ENCODE measurements around the gene NPAS3.

- TF ChIP-seq, protein P1, sequence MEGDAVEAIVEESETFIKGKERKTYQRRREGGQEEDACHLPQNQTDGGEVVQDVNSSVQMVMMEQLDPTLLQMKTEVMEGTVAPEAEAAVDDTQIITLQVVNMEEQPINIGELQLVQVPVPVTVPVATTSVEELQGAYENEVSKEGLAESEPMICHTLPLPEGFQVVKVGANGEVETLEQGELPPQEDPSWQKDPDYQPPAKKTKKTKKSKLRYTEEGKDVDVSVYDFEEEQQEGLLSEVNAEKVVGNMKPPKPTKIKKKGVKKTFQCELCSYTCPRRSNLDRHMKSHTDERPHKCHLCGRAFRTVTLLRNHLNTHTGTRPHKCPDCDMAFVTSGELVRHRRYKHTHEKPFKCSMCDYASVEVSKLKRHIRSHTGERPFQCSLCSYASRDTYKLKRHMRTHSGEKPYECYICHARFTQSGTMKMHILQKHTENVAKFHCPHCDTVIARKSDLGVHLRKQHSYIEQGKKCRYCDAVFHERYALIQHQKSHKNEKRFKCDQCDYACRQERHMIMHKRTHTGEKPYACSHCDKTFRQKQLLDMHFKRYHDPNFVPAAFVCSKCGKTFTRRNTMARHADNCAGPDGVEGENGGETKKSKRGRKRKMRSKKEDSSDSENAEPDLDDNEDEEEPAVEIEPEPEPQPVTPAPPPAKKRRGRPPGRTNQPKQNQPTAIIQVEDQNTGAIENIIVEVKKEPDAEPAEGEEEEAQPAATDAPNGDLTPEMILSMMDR (IDR thresholded peaks at IDR 0.05; ENCODE audit: borderline replicate concordance, extremely low read depth, low read length, poor library complexity, severe bottlenecking), result no peak
- no peak for TF ChIP-seq EZH2 (IDR thresholded peaks at IDR 0.05; ENCODE audit: borderline replicate concordance, low read depth, low read length, severe bottlenecking)
Observed at GRCh38 chr14:33548606-33549005, 609.9 kb downstream of the NPAS3 start.

Data from DND-41 (cell line).